GM21390 (cell line): ENCODE data around the gene FOXR1.
"Not testable (repeated sequence)": the region's sequence is repeated elsewhere in the genome, so short reads cannot be mapped to it uniquely, and the experiment has no call there.

Experiments
- ATAC-seq: cut with Tn5 transposase; IDR thresholded peaks from one replicate; pipeline ENCODE4 v1.9.1; 2021; ENCODE audit not compliant: unreplicated experiment

Gene FOXR1

GRCh38 chr11:118939953-118940598, 31.5 kb upstream of the FOXR1 start:
- ATAC-seq: no peak

DNA sequence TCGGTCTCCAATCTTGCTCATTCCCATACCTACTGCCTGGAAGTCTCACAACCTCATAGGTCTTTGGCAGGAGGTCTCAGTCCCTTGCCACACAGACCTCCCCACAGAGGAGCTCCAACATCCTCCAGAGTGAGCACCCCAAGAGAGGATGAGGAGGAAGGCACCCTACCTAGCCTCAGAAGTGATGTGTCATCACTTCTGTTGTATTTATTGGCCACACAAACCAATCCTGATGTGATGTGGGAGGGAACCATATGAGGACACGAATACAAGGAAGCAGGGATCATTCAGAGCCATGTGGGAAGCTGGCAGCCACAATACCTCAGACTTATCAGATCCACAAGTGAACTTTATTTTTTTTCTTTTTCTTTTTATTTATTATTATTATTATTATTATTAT, 24.5 kb upstream of the FOXR1 start:
- no peak for ATAC-seq

DNA sequence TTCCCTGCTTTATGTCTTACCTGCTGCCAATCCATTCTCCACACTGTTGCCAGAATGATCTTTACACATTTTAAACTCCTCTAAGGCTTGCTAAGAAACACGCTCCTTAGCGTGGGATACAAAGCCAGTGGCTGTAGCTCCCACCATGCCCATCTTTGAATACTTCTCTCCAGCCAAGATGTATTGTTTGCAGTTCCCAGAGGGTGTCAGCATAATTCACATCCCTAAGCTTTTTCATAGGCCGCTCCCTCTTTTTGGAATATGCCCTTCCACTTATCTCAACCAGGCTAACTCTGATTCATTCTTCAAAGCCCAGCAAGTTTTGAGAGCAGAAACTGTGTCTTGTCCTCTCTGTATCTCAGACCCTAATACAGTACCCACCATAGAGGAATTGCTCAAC, 23.6 kb upstream of the FOXR1 start:
- ATAC-seq: no peak

- ATAC-seq: no peak
These were observed 18.3 kb upstream of the FOXR1 start for GRCh38 chr11:118953265-118953664.

- ATAC-seq: not testable (repeated sequence)
These were observed 17.6 kb upstream of the FOXR1 start for GRCh38 chr11:118953976-118954375.

- peak; percentile 66 for ATAC-seq
These were observed 15.3 kb upstream of the FOXR1 start, which contains the start of gene UPK2 for GRCh38 chr11:118956094-118956846. TSS of gene UPK2 (plus strand) at chr11:118956298. CDS start at chr11:118956351, 53 bp downstream.

GRCh38 chr11:118956847-118957469, 14.6 kb upstream of the FOXR1 start:
- ATAC-seq: no peak

DNA sequence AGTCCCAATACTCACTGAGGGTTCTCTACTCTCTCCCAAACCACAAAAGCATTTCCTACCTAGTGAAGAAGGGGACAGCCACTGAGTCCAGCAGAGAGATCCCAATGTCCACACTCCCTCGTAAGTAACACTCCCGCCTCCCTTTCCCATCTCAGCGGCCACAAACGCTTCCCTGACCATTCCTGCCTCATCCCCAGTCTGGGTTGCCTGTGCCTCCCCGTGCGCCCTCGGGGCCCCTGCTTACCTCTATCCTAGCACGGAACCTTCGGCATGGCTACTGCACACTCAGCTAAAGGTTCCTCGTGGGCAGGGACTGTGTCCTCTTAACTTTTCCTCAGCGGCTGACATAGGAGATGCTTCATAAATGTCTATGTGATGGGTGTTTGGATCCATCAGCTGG, 14.0 kb upstream of the FOXR1 start:
- no peak for ATAC-seq

GRCh38 chr11:118957968-118958367, 13.6 kb upstream of the FOXR1 start:
- no peak for ATAC-seq

- ATAC-seq: no peak
These were observed 13.0 kb upstream of the FOXR1 start for GRCh38 chr11:118958577-118958976.

DNA sequence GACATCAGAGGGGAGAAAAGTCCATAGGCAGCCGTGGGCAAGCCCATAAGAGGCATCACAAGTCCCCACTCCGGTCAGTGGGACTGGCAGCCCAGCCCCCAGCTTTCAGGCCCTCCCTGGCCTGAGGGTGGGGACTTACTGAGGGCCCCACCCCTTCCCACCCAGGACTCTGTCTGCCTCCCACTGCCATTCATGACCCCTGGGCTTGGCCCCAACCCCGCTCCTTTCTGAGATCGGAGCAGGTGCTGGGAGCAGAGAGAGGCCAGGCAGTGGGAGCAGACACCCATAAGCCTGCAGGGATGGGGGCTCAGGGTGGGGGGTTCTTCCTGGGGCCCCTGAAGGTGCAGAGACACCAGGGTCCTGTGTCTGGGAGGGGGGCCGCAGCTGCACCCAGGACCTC, 10.4 kb upstream of the FOXR1 start:
- no peak for ATAC-seq

DNA sequence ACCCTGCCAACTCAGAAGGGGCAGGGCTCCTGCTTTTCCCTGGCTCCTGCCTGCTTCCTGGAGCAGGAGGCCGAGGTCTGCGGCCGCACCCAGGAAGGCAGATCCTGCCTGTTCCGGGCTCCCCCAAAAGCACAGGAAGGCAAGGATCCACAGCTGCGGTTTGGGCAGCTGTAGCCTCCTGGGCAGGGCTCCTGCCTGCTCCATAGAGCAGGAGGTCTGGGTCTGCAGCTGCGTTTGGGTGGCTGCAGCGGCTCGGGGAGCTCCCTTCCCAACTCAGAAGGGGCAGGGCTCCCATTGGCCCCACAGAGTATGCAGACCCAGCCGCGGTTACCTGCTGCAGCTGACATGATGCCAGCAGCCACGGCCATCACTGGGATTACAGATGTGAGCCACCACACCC, 10.0 kb upstream of the FOXR1 start:
- no peak for ATAC-seq

DNA sequence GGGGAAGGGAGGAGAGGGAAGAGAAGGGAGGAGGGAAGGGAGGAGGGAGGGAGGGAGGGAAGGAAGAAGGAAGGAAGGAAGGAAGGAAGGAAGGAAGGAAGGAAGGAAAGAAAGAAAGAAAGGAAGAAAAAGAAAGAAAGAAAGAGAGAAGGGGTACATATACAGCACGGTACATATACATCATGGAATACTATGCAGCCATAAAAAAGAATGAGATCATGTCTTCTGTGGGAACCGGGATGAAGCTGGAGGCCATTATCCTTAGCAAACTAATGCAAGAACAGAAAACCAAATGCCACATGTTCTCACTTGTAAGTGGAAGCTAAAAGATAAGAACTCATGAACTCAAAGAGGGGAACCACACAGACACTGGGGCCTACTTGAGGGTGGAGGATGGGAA, 2.1 kb upstream of the FOXR1 start:
- ATAC-seq: not testable (repeated sequence)

GRCh38 chr11:118973985-118974384, 2.4 kb downstream of the FOXR1 start:
- no peak for ATAC-seq

DNA sequence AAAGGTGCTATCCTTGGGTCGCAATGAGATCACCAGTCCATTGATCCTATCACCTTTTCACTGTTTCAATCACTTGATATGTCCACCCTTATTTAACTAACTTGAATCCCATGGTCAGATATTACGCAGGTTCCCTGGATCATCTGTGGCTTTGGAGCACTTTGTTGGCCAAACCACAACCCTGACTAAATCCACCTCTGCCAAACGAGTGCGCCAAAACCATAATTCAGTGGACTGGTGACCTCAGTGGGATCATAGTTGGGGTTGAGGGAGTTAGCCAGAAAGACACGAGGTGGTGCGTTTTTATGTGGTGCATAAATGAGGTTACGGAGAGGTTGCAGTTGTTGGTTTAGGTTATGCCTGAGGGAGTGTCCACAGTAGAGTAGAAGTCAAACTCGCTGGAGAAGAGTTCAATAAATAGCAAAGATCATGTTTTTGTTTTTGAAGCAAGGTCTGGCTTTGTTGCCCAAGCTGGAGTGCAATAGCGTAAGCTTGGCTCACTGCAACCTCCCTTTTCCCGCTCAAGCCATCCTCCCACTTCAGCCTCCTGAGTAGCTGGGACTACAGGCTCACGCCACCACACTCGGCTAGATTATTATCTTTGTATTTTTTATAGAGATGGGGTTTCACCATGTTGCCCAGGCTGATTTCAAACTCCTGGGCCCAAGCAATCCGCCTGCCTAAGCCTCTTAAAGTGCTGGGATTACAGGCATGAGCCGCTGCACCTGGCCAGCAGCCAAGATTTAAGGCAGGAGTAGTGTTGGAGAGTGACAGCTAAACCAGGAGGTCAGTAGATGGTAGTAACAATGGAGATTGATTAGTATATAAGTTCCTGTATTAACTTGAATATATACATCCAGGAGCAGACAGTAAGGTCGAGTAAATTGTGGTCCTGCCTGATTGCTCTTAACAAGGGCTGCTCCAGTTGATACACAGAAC, 4.5 kb downstream of the FOXR1 start:
- no peak for ATAC-seq

DNA sequence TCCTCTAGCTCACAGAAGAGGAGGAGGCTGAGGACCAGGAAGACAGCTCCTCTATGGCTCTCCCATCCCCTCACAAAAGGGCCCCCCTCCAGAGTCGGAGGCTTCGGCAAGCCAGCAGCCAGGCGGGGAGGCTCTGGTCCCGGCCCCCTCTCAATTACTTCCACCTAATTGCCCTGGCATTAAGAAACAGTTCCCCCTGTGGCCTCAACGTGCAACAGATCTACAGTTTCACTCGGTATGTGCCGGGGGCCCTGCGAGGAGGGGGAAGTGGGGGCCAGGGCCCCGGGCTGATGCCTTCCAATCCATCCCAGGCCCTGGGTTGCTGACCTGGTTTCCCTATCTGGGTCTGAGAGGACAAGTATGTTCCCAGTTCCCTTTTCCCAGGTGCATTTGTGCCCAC, 7.9 kb downstream of the FOXR1 start:
- ATAC-seq: no peak

- no peak for ATAC-seq
These were observed 8.8 kb downstream of the FOXR1 start for GRCh38 chr11:118980191-118980881.

- ATAC-seq: not testable (repeated sequence)
These were observed 12.8 kb downstream of the FOXR1 start for GRCh38 chr11:118984337-118984736.

DNA sequence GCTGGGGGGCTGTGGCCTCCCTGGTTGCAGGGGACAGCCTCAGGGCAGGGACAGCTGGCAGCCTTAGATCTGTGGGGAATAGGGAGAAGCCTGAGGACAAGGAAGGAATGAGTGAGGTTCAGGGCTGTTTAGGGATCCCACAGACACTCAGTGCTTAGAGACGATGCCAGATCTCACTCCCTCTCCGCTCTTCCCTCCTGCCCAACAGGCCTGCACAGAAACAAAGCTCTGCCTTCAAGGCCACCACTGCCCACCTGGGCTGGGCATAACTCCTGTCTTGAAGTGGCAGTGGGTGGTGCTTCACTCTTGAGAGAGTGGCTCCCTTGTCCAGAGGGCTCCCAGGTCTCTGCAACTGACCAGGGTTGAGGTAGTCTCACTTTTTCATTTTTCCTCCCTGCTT, 13.3 kb downstream of the FOXR1 start:
- no peak for ATAC-seq

DNA sequence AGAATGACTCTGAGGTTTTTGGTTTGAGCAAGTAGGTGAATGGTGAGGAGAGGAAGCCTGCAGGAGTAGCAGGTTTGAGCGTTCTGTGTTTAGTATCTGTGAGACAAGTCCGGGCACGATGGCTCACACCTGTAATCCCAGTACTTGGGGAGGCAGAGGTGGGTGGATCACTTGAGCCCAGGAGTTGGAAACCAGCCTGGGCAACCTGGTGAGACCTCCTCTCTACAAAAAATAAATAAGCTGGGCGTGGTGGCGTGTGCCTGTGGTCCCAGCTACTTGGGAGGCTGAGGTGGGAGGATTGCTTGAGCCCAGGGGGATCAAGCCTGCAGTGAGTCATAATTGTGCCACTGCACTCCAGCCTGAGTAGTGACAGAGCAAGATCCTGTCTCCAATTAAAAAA, 16.7 kb downstream of the FOXR1 start:
- no peak for ATAC-seq
